B cell (primary cell): ENCODE measurements around the gene DAD1.

Experiments used
- CTCF ChIP-seq: fragments of 200-600 bp; IDR thresholded peaks from one replicate; pipeline ENCODE4 v1.8.0; 2022; ENCODE audit warnings: antibody characterized with exemption, mild to moderate bottlenecking
- EZH2 ChIP-seq: IDR thresholded peaks from 2 replicates; pipeline ENCODE4 v1.6.1; 2012; ENCODE audit warnings: borderline replicate concordance, low read depth, mild to moderate bottlenecking, moderate library complexity, low read length; ENCODE audit not compliant: insufficient read depth, poor library complexity, severe bottlenecking

- TF ChIP-seq CTCF (no peak), EZH2 (no peak)
Observed at GRCh38 chr14:22630486-22630885, 41.5 kb upstream of the DAD1 start.
